AG09309 (cell line): ENCODE results near the gene TTLL11.

Experiments
- DNase-seq: peaks from one replicate; pipeline ENCODE4 v3.0.0-alpha.2; 2010; ENCODE audit warnings: low read depth
- H3K4me3 ChIP-seq: 2 replicates; pipeline ENCODE4 v1.5.1; 2011; ENCODE audit warnings: mild to moderate bottlenecking, low read depth, low read length, moderate library complexity; ENCODE audit not compliant: control insufficient read depth
- TF ChIP-seq, protein P1 (sequence below): IDR thresholded peaks from 2 replicates; pipeline ENCODE4 v1.5.1; 2011; ENCODE audit warnings: mild to moderate bottlenecking, low read depth, low read length, inconsistent platforms; ENCODE audit not compliant: insufficient read depth, control insufficient read depth; ENCODE audit errors: missing control alignments

TTLL11 gene

DNA sequence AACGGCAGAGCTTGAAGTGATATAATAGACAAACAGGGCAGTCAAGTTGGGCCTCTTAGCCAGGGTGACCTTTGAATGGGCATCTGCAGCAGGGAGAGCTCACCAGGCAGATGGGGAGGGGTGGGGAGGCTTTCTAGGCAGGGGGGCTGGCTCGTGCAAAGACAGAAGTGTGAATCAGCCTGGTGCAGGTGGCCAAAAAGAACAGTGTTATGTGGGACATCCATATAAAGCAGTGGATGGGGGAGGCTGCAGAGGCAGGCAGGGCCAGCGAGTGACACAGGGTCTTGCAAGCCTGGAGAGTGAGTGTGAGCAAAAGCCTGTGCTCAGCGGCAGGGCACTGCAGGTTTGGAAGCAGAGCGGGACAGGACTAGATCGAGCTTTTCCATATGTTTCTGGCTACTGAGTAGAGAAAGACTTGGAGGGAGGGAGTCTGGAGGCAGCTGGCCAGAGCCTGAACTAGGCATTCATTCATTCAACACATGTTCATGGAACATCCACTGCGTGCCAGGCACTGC is 14.2 kb upstream of the TTLL11 start:
- TF ChIP-seq, protein P1, sequence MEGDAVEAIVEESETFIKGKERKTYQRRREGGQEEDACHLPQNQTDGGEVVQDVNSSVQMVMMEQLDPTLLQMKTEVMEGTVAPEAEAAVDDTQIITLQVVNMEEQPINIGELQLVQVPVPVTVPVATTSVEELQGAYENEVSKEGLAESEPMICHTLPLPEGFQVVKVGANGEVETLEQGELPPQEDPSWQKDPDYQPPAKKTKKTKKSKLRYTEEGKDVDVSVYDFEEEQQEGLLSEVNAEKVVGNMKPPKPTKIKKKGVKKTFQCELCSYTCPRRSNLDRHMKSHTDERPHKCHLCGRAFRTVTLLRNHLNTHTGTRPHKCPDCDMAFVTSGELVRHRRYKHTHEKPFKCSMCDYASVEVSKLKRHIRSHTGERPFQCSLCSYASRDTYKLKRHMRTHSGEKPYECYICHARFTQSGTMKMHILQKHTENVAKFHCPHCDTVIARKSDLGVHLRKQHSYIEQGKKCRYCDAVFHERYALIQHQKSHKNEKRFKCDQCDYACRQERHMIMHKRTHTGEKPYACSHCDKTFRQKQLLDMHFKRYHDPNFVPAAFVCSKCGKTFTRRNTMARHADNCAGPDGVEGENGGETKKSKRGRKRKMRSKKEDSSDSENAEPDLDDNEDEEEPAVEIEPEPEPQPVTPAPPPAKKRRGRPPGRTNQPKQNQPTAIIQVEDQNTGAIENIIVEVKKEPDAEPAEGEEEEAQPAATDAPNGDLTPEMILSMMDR: no peak
- no peak for DNase-seq
- H3K4me3 ChIP-seq: no peak overlapping the region

DNA sequence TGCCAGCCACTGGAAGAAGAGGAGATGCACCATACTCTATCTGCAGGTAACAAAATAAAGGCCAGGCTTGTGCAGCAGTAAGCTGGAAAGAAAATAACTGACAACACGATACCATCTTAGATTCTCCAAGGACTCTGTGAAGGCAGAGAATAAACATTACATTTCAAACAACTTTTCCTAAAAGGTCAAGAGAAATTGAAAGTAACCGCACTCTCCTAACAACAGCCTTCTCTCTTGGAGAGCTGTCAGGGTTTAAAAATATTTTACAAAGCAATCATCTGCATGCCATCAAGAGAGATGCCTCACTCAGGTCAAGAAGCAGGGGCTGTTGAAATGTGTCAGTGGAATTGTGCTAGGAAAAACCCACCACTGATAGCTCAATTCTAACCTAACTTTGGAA is 13.5 kb upstream of the TTLL11 start:
- TF ChIP-seq, protein P1: no peak
- no peak overlapping the region for H3K4me3 ChIP-seq
- no peak for DNase-seq

DNA sequence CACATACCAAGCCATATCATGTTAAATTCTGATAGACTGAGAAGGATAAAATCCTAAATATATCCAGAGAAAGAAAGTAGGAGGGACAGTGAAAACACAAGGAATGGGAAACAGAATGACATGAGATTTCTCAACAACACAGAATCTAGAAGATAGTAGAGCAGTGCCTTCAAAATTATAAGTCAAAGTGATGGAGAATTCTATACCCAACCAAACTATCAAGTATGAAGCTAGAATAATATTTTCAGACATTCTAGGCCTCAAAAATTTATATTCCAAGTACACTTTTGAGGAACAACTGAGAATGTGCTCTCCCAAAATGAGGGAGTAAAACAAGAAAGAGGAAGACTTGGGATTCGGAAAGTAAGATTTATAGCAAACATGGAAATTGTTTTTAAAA is 10.9 kb upstream of the TTLL11 start:
- no peak overlapping the region for H3K4me3 ChIP-seq
- no peak for DNase-seq
- TF ChIP-seq, protein P1: no peak

DNA sequence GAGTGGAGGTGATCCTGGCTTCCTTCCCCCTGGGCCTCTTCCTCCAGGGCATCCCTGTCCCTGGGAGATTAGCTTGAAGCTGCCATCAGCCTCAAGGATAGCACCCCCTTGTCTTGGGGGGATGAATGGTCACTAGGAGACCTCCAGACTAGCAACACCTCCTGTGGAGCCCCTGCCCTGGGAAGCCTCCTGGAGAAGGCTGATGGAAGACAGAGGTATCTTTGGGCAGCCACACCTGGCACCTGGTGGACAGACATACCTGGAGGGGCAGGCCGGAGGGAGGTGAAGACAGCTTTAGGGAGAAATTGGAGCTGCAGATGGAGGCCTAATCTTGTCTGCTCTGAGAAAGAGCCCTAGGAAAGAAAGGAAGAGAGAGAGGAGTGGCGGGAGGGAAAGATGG is 9.0 kb upstream of the TTLL11 start:
- TF ChIP-seq, protein P1: no peak
- DNase-seq: no peak
- H3K4me3 ChIP-seq: no peak overlapping the region

DNA sequence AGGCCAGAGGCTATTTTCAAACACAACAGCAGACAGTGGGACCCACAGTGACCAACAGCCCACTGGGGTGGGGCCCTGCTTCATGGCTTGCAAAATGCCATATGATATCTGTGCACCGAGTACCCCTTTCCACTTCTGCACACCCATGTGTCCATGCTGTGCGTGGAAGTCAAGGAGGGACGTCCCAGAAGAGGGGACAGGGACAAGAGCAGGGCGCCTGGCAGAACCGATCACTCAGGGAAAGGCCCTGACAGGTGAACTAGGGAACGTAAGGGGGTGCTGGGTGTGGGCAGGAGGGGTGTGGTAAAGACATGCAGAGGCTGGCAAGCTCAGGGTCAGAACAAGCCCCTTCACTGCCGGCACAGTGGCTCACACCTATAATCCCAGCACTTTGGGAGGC is 7.6 kb upstream of the TTLL11 start:
- H3K4me3 ChIP-seq: no peak overlapping the region
- TF ChIP-seq, protein P1: no peak
- DNase-seq: no peak

DNA sequence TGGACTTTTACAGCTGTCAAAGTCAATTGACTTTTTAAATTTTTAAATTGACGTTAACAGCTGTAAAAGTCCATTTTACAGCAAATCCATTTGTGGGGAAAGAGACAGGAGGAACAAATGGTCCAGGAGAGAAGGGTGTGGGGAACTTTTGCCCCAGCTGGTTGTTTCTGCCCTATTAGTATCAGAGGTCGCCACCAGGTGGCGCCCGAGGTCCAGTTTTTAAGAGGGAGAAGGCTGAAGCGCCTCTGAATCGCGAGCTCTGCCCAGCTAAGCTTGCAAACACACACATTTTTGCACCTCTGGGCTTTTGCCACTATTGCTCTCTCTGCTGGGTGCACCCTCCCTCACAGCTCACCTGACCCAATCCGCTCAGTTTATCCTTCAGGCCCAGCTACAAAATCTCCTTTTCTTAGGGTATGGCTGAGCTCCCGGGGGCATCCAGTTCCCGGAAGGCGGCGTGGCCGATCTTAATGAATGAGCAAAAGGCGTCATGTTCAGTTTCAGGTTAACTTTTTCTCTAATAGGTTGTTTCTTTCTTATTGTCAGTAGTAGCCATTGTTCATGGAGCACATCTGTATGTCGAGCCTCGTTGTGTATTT is 6.3 kb upstream of the TTLL11 start:
- DNase-seq: no peak
- TF ChIP-seq, protein P1: peak; percentile 82
- H3K4me3 ChIP-seq: no peak overlapping the region

DNA sequence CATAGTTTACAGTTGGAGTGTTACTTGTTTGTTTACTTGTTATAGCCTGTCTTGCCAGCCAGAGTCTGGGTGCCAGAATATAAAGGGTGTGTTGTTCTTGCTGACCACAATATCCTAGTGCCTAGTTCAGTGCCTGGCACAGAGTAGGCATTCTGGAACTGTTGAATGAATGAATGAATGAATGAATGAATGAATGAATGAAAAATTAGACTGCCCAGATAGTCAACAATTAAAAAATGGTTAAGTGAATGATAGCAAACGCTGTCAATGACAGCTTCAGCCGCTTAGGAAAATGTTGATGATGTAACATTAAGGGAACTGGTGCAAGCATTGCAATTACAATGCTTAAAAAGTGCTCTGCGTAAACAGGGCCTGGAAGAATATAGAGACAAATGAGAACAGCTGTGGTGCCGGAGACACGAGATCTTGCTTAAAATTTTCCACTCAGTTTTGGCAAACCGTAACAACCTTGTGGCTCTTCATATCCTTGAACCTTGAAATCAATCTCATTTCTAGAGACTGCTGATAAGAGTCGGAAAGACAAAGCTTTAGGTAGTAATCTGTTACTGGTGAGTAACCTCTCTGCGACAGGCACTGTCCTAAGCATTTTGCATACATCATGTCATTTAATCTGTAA is 4.7 kb upstream of the TTLL11 start:
- no peak overlapping the region for H3K4me3 ChIP-seq
- peak; percentile 27 for DNase-seq
- TF ChIP-seq, protein P1: no peak
